SK-N-MC (cell line): ENCODE results near the gene DDTL.
"Not testable (repeated sequence)": the region's sequence is repeated elsewhere in the genome, so short reads cannot be mapped to it uniquely, and the experiment has no call there.

Experiments used
- DNase-seq: peaks from one replicate; pipeline ENCODE4 v3.0.0-alpha.2; 2011; ENCODE audit warnings: low read depth, low spot score
- H3K27ac ChIP-seq: fragments of 200-600 bp; sonication (generic); 2 replicates; pipeline ENCODE4 v1.5.1; 2016; ENCODE audit warnings: mixed run types
- H3K36me3 ChIP-seq: fragments of 200-600 bp; sonication (generic); 2 replicates; pipeline ENCODE4 v1.6.1; 2017; ENCODE audit warnings: antibody characterized with exemption, low read length, mixed read lengths; ENCODE audit not compliant: insufficient read depth
- H3K4me3 ChIP-seq: fragments of 200-600 bp; sonication (generic); 2 replicates; pipeline ENCODE4 v1.5.1; 2016
- H3K9ac ChIP-seq: fragments of 200-600 bp; sonication (generic); 2 replicates; pipeline ENCODE4 v1.8.0; 2017; ENCODE audit warnings: mixed run types, mixed read lengths; ENCODE audit not compliant: insufficient read length
- H3K9me3 ChIP-seq: fragments of 200-600 bp; sonication (generic); 2 replicates; pipeline ENCODE4 v1.6.1; 2017; ENCODE audit warnings: low read depth, mild to moderate bottlenecking, antibody characterized with exemption, low read length, moderate library complexity, mixed read lengths
- EZH2 ChIP-seq: fragments of 200-600 bp; sonication (generic); IDR thresholded peaks from one replicate; pipeline ENCODE4 v1.6.1; 2017; ENCODE audit warnings: antibody characterized with exemption
- FOXP2 ChIP-seq: optimal IDR thresholded peaks from 2 replicates; pipeline ENCODE3; 2011; ENCODE audit warnings: mild to moderate bottlenecking, moderate library complexity; ENCODE audit not compliant: insufficient read depth; ENCODE audit errors: extremely low read length, control extremely low read depth
- POLR2AphosphoS5 ChIP-seq: IDR thresholded peaks from 2 replicates; pipeline ENCODE4 v1.6.1; 2012; ENCODE audit warnings: mild to moderate bottlenecking, low read depth, low read length, borderline replicate concordance

The DDTL gene

DNA sequence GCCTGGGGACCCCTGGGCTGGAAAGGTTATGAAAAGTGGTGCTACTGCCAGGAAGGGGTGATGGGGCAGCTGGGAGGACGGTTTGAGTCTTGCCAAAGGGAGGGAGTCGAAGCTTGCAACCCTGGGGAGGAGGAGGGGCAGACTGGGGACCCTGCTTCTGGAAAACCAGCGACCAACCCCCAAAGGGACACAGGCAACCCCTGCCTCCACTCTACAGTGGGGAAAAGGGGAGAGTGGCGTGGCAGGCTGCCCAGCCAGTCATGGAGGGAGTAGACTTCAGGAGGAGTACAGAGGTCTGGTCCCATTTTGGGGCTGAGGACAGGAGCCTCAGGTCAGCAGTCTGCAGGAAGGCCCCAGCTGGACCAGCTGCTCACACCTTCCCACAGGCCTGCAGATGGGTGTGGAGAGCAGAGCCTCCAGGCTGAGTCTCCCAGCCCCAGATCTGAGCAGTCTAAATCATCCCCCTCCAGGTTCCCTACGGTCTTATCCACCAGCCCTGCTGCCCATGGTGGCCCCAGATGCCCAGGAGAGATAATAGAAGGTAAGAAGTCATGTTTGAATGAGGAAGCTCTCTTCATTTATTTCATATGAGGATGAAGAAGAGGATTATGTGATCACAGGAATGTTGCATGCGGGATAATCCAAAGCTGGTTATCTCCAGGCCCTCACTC lies 4.3 kb downstream of the DDTL start:
- Histone ChIP-seq H3K27ac (no peak overlapping the region), H3K9ac (no peak overlapping the region), H3K9me3 (no peaks in the 10 kb centered on the region), H3K36me3 (peaks cover 22% of the 10 kb centered on the region), H3K4me3 (no peak overlapping the region)
- DNase-seq = no peak
- TF ChIP-seq POLR2AphosphoS5 = no peak
- TF ChIP-seq FOXP2 = no peak
- TF ChIP-seq EZH2 = no peak

DNA sequence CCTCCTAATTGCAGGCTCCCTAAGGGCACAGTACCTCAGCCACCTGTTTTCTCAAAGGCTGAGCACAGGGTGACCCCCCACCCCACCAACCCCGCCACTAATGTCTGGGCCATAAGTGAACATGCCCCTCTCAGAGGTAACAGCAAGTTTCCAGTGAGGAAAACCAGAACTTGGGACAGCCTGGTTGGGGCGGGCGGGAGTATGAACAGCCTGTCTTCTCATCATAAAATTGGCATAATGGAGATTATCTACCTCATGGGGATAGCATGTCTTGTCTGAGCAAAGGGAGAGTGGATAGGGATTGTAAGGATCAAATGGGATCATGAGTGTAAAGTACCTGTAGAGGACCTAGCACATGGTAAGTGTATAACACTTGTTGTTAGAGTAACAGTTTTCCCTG lies 5.2 kb downstream of the DDTL start:
- not testable (repeated sequence) for DNase-seq, H3K9ac ChIP-seq, H3K9me3 ChIP-seq, H3K4me3 ChIP-seq, H3K27ac ChIP-seq
- H3K36me3 ChIP-seq = peaks cover 22% of the 10 kb centered on the region

DNA sequence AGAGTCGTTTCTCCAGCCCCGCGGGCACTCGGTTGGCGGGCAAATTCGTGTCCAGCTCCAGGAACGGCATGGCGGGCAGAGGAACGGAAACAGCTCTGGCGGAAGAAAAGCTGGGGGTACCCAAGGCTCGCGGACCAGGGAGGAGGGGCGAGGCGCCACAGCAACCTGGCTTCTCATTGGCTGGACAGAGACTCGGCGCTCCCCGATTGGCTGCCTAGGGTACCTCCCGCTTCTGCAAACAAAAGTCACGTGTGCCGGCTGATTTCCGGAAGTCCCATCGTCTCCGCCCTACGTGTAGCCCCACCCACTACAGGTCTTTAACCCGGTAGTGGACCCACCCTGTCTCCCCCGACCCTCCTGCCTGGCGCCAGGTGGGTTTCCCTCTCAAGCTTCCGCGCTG lies 7.7 kb downstream of the DDTL start, which contains the start of gene DDT:
Gene DDT, minus strand, starts transcription at position 97 of the 400 bp plus-strand sequence. Its CDS starts 27 bp downstream, at position 70.
- H3K9ac ChIP-seq, H3K27ac ChIP-seq, H3K9me3 ChIP-seq, H3K4me3 ChIP-seq, DNase-seq: not testable (repeated sequence)
- peaks cover 22% of the 10 kb centered on the region for H3K36me3 ChIP-seq

DNA sequence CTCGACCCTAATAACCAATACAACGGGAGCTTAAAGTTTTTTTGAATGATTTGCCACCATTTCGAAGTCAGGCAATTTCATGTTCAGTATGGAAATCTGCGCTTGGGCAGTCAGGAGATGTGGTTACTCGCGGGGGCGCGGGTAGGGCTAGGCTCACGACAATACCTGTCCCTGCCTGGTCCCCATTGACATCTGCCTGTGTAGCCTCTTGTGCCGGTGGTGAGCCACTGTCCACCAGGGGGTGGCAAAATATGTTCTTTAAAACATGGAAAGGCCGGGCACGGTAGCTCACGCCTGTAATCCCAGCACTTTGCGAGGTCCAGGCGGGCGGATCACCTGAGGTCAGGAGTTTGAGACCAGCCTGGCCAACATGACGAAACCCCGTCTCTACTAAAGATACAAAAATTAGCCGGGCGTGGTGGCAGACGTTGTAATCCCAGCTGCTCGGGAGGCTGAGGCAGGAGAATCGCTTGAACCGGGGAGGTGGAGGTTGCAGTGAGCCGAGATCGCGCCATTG lies 8.2 kb downstream of the DDTL start:
- not testable (repeated sequence) for H3K9me3 ChIP-seq, H3K27ac ChIP-seq, DNase-seq, H3K9ac ChIP-seq, H3K4me3 ChIP-seq
- H3K36me3 ChIP-seq = peaks cover 20% of the 10 kb centered on the region

DNA sequence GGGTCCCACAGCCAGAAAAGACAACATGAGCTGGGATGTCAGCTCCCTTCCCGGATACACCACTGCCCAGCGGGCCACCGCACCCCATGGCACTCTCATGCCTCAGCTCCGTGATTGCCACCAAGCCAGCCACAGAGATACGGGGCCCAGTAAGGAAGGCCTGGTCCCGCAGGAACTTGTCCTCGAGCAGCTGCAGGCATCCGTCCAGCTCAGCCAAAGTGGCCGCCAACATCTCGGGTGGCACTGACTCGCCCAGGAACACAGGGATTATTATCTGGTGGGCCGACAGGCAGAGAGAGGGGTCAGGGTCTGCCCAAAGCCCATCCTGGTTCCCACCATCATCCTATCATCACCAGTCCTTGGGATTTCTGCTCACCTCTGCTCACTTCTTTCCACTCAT lies 10.6 kb downstream of the DDTL start:
- not testable (repeated sequence) for H3K4me3 ChIP-seq, DNase-seq, H3K9ac ChIP-seq, H3K9me3 ChIP-seq, H3K36me3 ChIP-seq, H3K27ac ChIP-seq

DNA sequence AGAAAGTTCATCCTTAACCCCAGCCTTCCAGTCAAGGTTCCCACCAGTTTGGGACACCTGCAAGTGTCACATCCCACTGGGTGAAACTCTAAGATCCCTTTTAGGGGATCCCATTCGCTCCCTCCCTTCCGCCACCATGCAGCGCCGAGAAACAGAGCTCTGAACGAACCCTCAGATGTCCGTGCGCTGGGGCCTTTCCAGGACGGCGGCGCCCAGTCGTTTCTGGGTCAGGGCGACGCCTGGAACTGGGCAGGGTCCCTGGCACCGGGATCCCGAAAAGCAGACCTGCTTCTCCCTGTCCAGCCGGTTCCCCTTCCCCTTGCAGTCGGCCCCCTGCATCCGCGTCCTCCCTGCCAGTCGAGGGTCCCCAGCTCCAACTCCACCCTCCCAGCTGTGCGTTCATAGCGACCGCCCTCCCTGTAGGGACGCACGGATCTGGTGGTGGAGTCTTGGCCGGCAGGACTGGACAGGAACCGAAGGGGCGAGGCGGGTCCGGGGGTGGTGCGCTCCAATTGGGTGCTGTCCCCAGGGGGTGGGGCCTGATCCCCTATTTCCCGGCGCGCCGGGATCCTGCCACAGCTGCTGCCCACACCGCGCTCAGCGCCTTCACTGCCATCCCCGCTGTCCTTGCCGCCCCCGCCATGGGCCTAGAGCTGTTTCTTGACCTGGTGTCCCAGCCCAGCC lies 13.0 kb downstream of the DDTL start, which contains the start of gene GSTT2:
Gene GSTT2, plus strand, starts transcription at position 578 of the 684 bp plus-strand sequence.
- not testable (repeated sequence) for H3K9ac ChIP-seq, DNase-seq, H3K27ac ChIP-seq, H3K4me3 ChIP-seq, H3K9me3 ChIP-seq, H3K36me3 ChIP-seq

DNA sequence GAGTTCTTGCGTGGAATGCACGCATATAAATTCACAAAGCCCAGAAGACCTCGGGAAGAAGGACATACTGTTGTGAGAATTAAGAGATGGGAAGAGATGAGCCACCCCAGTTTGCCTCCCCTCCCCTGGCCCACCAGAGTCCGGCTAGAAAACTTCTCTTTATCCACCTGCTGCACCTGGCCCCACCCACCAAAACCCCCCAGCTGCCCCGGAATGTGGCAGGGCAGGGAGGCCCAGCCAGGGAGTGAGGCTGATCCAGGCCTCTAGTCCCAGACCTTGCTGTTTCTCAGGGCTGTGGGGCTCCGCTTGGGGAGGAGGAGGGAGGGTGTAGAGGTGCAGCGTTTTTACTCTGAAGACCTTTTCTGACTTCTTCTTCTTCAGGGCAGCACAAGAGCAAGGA lies 13.9 kb downstream of the DDTL start:
- H3K36me3 ChIP-seq, DNase-seq, H3K4me3 ChIP-seq, H3K9me3 ChIP-seq, H3K27ac ChIP-seq, H3K9ac ChIP-seq: not testable (repeated sequence)

DNA sequence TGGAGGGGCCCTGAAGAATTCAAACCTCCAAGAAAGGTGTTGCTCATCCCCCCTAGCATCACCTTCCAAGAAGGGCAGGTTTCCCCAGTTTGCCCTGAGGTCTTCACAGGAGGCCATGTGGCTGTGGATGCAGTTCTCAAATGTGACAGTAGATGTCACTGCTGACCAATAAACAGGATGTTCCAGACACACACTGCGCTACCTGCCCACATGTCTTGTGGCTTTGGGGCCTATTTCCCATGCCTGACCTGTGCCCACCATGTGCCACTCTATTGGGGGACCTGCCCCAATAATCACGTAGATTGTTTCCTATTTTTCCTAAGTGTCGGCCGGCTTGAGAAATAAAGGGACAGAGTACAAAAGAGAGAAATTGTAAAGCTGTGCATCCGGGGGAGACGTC lies 17.7 kb downstream of the DDTL start:
- Histone ChIP-seq H3K9ac (no peak overlapping the region), H3K4me3 (no peak overlapping the region), H3K27ac (no peak overlapping the region), H3K9me3 (no peaks in the 10 kb centered on the region), H3K36me3 (no peaks in the 10 kb centered on the region)
- no peak for DNase-seq
- TF ChIP-seq EZH2 = no peak
- no peak for TF ChIP-seq FOXP2
- TF ChIP-seq POLR2AphosphoS5 = no peak

DNA sequence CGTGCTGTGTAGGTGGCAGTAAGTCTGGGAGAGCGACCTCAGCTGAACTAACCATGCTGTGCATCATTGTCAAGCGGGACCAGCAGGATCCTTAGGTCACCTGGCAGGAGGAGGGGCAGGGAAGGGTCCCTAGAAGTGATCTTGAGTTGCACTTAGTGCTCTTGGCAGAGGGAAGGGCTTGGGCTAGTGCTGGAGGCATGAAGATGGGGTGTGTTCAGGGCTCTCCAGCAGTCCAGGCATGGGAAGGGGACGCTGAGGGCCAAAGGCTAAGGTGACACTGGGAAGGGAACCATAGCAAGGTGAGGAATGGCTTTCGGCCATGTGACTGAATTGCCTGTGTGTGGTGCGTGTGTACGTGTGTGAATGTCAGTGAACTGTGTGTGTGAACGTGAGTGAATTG lies 19.4 kb downstream of the DDTL start:
- H3K9me3 ChIP-seq, DNase-seq, H3K9ac ChIP-seq, H3K27ac ChIP-seq, H3K36me3 ChIP-seq, H3K4me3 ChIP-seq: not testable (repeated sequence)

DNA sequence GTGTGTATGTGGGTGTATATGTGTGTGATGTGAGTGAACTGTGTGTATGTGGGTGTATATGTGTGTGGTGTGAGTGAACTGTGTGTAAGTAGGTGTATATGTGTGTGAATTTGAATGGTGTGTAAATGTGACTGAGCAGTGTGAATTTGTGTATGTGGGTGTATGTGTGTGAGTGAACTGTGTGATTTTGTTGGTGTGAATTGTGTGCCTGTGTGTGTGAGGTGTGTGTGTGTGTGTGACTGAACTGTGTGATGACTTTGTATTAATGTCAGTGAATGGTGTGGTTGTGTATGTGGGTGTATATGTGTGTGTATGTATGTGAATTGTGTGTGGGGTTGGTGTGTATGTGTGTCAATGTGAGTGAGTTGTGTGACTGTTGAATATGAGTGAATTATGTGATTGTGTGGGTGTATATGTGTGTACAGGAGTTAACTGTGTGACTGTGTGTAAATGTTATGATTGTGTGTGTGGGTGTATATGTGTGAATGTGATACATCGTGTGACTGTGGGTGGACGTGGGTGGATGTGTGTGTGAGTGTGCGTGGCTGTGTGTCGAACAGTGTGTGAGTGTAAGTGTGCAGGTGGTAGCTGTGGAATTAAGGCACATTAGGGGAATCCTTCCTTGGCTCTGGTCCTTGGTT lies 20.0 kb downstream of the DDTL start:
- H3K4me3 ChIP-seq, DNase-seq: not testable (repeated sequence)

DNA sequence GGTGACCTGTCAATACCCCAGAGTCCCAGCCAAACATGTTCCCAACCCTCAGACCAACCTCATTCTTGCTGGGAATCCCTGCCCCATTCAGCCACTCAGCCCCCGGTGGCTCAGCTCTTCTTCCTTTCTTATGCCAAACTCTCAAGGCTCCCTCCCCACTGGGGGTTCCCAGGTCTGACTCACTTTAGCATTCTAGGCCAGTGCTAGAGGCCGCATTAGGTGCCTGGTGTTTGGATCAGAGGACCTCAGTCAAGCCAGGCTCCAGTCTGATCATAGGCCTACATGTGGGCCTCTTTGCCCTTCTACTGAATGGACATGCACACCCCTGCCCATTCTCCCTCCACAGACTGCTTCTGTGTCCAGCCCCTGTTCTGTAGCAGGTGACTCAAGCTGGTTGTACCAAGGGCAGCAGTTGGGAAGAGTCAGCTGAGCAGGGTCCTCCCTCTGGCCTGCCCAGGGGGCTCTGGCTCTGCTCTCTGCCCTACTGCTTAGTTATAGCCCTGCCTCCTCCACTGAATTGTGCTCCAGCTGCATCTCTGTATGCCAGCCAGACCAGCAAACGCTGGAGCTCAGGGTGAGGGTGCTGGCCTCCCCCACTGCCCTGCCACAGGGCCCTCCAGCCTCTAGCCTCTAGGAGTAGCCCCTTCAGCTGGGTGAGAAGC lies 23.0 kb downstream of the DDTL start:
- DNase-seq, H3K9me3 ChIP-seq, H3K36me3 ChIP-seq: not testable (repeated sequence)

More for the DNA sequence above, 20.0 kb downstream of the DDTL start:
- H3K27ac ChIP-seq, H3K36me3 ChIP-seq, H3K9ac ChIP-seq, H3K9me3 ChIP-seq: not testable (repeated sequence)

DNA sequence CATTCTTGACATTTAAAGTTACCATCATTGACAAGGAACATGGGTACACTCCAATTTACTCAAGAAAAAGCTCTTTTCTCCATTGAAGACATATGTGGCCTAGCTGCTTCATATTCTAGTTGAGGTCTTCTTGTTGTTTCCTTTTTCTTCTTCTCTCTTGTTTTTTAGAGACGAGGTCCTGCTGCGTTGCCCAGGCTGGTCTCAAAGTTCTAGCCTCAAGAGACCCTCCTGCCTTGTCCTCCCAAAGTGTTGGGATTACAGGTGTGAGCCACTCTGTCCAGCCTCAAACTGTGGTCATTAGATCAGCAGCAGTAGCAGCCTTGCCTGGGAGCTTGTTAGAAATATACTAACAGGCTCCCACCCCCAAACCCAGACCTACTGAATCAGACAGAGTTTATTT lies 26.4 kb downstream of the DDTL start:
- H3K4me3 ChIP-seq, H3K36me3 ChIP-seq, H3K9ac ChIP-seq, DNase-seq, H3K9me3 ChIP-seq, H3K27ac ChIP-seq: not testable (repeated sequence)

More for the DNA sequence above, 23.0 kb downstream of the DDTL start:
- not testable (repeated sequence) for H3K4me3 ChIP-seq, H3K9ac ChIP-seq, H3K27ac ChIP-seq
